T-helper 22 cell (primary cell): ENCODE results near the gene GNS.
A peak's percentile ranks its signal among the peaks of the same experiment; 100 is the strongest.
"Not testable (repeated sequence)": the region's sequence is repeated elsewhere in the genome, so short reads cannot be mapped to it uniquely, and the experiment has no call there.

ENCODE experiments used
- DNase-seq: peaks from one replicate; pipeline ENCODE4 v3.0.0-alpha.2; 2020; ENCODE audit warnings: low read depth

Gene GNS

GRCh38 chr12:64695550-64695949, 63.7 kb downstream of the GNS start:
- no peak for DNase-seq

- no peak for DNase-seq
Measured at GRCh38 chr12:64694130-64695040, 64.8 kb downstream of the GNS start.

GRCh38 chr12:64691795-64692583, 67.2 kb downstream of the GNS start:
- no peak for DNase-seq

GRCh38 chr12:64691227-64691794, 67.9 kb downstream of the GNS start:
- DNase-seq, result no peak

- not testable (repeated sequence) for DNase-seq
Measured at GRCh38 chr12:64690236-64690635, 69.0 kb downstream of the GNS start.

- DNase-seq, result no peak
Measured at GRCh38 chr12:64688715-64689114, 70.5 kb downstream of the GNS start.

GRCh38 chr12:64688219-64688618, 71.0 kb downstream of the GNS start:
- DNase-seq, result no peak

- no peak for DNase-seq
Measured at GRCh38 chr12:64687816-64688215, 71.4 kb downstream of the GNS start.

GRCh38 chr12:64685605-64686004, 73.6 kb downstream of the GNS start:
- DNase-seq, result no peak

- DNase-seq, result no peak
Measured at GRCh38 chr12:64685050-64685449, 74.2 kb downstream of the GNS start.

GRCh38 chr12:64683816-64684543, 75.2 kb downstream of the GNS start:
- no peak for DNase-seq

GRCh38 chr12:64682572-64683277, 76.5 kb downstream of the GNS start:
- no peak for DNase-seq

GRCh38 chr12:64681200-64682052, 77.8 kb downstream of the GNS start:
- DNase-seq, result no peak

GRCh38 chr12:64680235-64680634, 79.0 kb downstream of the GNS start:
- DNase-seq, result no peak

- peak; percentile 55 for DNase-seq
Measured at GRCh38 chr12:64679487-64680001, 79.7 kb downstream of the GNS start.

- no peak for DNase-seq
Measured at GRCh38 chr12:64678835-64679234, 80.4 kb downstream of the GNS start.

GRCh38 chr12:64678248-64678647, 81.0 kb downstream of the GNS start:
- DNase-seq, result no peak

- no peak for DNase-seq
Measured at GRCh38 chr12:64675795-64676194, 83.4 kb downstream of the GNS start.

GRCh38 chr12:64674367-64674922, 84.8 kb downstream of the GNS start:
- DNase-seq, result peak; percentile 62
